ENCODE results near the gene CYB5R4. TPM values are rescaled to one million over a fixed set of nuclear protein-coding genes. Genes with fewer than 3 reads are reported as not detected.

The CYB5R4 gene
- total and polyA plus RNA-seq, 2 of the 8 experiments (the other 6 are each of a cell fraction or from before 2014, with no cell fraction given): 2.8 to 14.6 TPM

DNA sequence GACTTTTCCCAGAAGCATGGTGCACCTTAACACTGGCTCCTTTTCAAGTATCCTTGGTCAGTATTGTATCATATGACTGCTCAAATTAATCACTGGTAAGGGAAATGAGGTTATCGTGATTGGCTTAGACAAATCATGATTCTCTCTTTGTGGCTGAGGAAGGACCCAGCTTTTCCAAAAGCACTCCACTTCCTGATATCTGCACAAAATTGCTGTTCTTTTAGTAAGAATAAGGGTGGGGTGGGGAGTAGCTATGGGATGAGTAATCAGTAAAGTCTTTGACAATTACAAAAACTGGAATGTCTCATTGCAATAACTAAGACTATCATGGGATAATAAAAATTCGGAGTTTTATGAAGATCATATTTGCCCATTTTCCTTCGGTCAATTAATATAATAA is 15.3 kb upstream of the CYB5R4 start:
- no peak overlapping the region for H3K9ac ChIP-seq (replicated peaks in 1 of 4; ENCODE audit: extremely low read depth in 1 of 4, low read depth in 3 of 4, low read length in 3 of 4)
- H3K18ac ChIP-seq (ENCODE audit: extremely low read depth, low read length): no peak overlapping the region
- H4K5ac ChIP-seq (ENCODE audit: insufficient read length, low read depth, low read length): no peak overlapping the region
- no peak overlapping the region for H2AK5ac ChIP-seq (ENCODE audit: low read depth, low read length)
- H3K27ac ChIP-seq (ENCODE audit: low read depth, low read length): no peak overlapping the region
- peaks cover 5 to 6% of the 10 kb centered on the region in 2 experiments; a peak in 3 of 4 replicates for H3K9me3 ChIP-seq (ENCODE audit: insufficient read depth in 2 of 2, low read depth in 1 of 2, low read length in 1 of 2)
- H3K23ac ChIP-seq (ENCODE audit: insufficient read length): no peak overlapping the region
- DNase-seq (ENCODE audit: low read depth in 1 of 2, low spot score in 2 of 2) (no peak), FAIRE-seq (no peak)
- CTCF ChIA-PET (ENCODE audit: partially characterized antibody): no interaction called here
- H3K36me3 ChIP-seq (ENCODE audit: control insufficient read depth in 2 of 4, insufficient read depth in 4 of 4, low read length in 3 of 4): no peaks in the 10 kb centered on the region
- H2BK12ac ChIP-seq (ENCODE audit: low read depth, low read length): no peak overlapping the region
- H3K4me1 ChIP-seq (replicated peaks in 1 of 4; ENCODE audit: control insufficient read depth in 3 of 4, insufficient read depth in 4 of 4, low read length in 3 of 4): no peaks in the 10 kb centered on the region
- H2BK120ac ChIP-seq (replicated peaks; ENCODE audit: low read depth, low read length): no peak overlapping the region
- no peaks in the 10 kb centered on the region for H3K79me2 ChIP-seq (ENCODE audit: control insufficient read depth in 1 of 2, insufficient read depth in 2 of 2, low read length in 2 of 2)
- H3K27me3 ChIP-seq (replicated peaks in 1 of 4; ENCODE audit: control insufficient read depth in 3 of 4, extremely low read depth in 1 of 4, insufficient read depth in 3 of 4, low read length in 3 of 4): no peaks in the 10 kb centered on the region
- no peak overlapping the region for H2BK20ac ChIP-seq (ENCODE audit: low read length)
- no peaks in the 10 kb centered on the region for H3K79me1 ChIP-seq (ENCODE audit: low read depth, low read length)
- no peak for TF ChIP-seq BACH1 (IDR thresholded peaks at IDR 0.05; ENCODE audit: low read length)
- no peak for TF ChIP-seq SP2 (IDR thresholded peaks at IDR 0.05; ENCODE audit: low read length)
- TF ChIP-seq SIRT6 (IDR thresholded peaks at IDR 0.05; ENCODE audit: low read length): no peak
- no peak for TF ChIP-seq NRF1 (IDR thresholded peaks at IDR 0.05; ENCODE audit: low read depth, low read length)
- TF ChIP-seq CTBP2 (IDR thresholded peaks at IDR 0.05; ENCODE audit: borderline replicate concordance, insufficient read depth, insufficient read length, low read length): no peak
- TF ChIP-seq SP4 (IDR thresholded peaks at IDR 0.05; ENCODE audit: low read length): no peak
- TF ChIP-seq, protein P1, sequence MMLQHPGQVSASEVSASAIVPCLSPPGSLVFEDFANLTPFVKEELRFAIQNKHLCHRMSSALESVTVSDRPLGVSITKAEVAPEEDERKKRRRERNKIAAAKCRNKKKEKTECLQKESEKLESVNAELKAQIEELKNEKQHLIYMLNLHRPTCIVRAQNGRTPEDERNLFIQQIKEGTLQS (IDR thresholded peaks at IDR 0.05; ENCODE audit: insufficient read depth, low read depth, low read length): no peak
- no peak for TF ChIP-seq NANOG (IDR thresholded peaks at IDR 0.05; ENCODE audit: insufficient read depth, low read depth, low read length, poor library complexity, severe bottlenecking)
- POLR2A ChIA-PET (ENCODE audit: partially characterized antibody): no interaction called here
- H2BK5ac ChIP-seq (ENCODE audit: low read depth, low read length): no peak overlapping the region
- no peak overlapping the region for H4K8ac ChIP-seq (ENCODE audit: extremely low read depth, insufficient read depth, low read length)
- no peak overlapping the region for H3K56ac ChIP-seq (replicated peaks; ENCODE audit: insufficient read length, low read depth, low read length)
- H2AFZ ChIP-seq (ENCODE audit: low read length): no peak overlapping the region
- H3K4ac ChIP-seq (replicated peaks; ENCODE audit: insufficient read length, low read depth, low read length): no peak overlapping the region
- H3K4me3 ChIP-seq (ENCODE audit: extremely low read depth in 1 of 4, insufficient read depth in 2 of 4, low read depth in 3 of 4, low read length in 4 of 4): no peak overlapping the region
- no peak overlapping the region for H2BK15ac ChIP-seq (ENCODE audit: low read length)
- no peak overlapping the region for H3K4me2 ChIP-seq (ENCODE audit: insufficient read depth in 1 of 2, low read depth in 2 of 2, low read length in 2 of 2)
- no peak overlapping the region for H3K14ac ChIP-seq (ENCODE audit: insufficient read length)
- H4K91ac ChIP-seq (replicated peaks; ENCODE audit: insufficient read length, low read length): no peak overlapping the region
- H4K20me1 ChIP-seq (replicated peaks in 1 of 2; ENCODE audit: control insufficient read depth in 1 of 2, insufficient read depth in 2 of 2, low read length in 2 of 2): no peaks in the 10 kb centered on the region
- 94% methylated on average over 3 of the region's 3 CpGs; no CpG with 5 or more reads in 1 of the 2 experiments for WGBS, 2 experiments (ENCODE audit: extremely low coverage in 1 of 2, insufficient coverage in 1 of 2, insufficient read length in 1 of 2, insufficient replicate concordance in 2 of 2, low coverage in 1 of 2, low lambda C conversion rate in 2 of 2, missing lambda C conversion rate in 1 of 2)
- no peaks in the 10 kb centered on the region for H3K23me2 ChIP-seq (ENCODE audit: low read depth, low read length)
